ENCODE data around the gene NGEF.

Gene NGEF

GRCh38 chr2:232986155-232986554 lies 26.9 kb downstream of the NGEF start:
- TF ChIP-seq REST (IDR thresholded peaks at IDR 0.05; ENCODE audit: insufficient replicate concordance, low read depth) (no peak), SPI1 (IDR thresholded peaks at IDR 0.05; ENCODE audit: borderline replicate concordance, low read depth) (no peak), POLR2AphosphoS5 (IDR thresholded peaks at IDR 0.05; ENCODE audit: low read depth) (no peak), GABPA (IDR thresholded peaks at IDR 0.05; ENCODE audit: low read depth) (no peak)
- TF ChIP-seq, protein P1, sequence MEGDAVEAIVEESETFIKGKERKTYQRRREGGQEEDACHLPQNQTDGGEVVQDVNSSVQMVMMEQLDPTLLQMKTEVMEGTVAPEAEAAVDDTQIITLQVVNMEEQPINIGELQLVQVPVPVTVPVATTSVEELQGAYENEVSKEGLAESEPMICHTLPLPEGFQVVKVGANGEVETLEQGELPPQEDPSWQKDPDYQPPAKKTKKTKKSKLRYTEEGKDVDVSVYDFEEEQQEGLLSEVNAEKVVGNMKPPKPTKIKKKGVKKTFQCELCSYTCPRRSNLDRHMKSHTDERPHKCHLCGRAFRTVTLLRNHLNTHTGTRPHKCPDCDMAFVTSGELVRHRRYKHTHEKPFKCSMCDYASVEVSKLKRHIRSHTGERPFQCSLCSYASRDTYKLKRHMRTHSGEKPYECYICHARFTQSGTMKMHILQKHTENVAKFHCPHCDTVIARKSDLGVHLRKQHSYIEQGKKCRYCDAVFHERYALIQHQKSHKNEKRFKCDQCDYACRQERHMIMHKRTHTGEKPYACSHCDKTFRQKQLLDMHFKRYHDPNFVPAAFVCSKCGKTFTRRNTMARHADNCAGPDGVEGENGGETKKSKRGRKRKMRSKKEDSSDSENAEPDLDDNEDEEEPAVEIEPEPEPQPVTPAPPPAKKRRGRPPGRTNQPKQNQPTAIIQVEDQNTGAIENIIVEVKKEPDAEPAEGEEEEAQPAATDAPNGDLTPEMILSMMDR (IDR thresholded peaks at IDR 0.05; ENCODE audit: insufficient read depth, low read length) = no peak
- H3K4me3 ChIP-seq (replicated peaks; ENCODE audit: insufficient read depth, low read length) = no peak overlapping the region
- H3K27me3 ChIP-seq (ENCODE audit: insufficient read depth, poor library complexity, severe bottlenecking) = no peaks in the 10 kb centered on the region
- no peak for DNase-seq (ENCODE audit: low read depth in 1 of 2, low spot score in 1 of 2)
- H3K27ac ChIP-seq (replicated peaks) = no peak overlapping the region

- TF ChIP-seq GABPA (IDR thresholded peaks at IDR 0.05; ENCODE audit: low read depth) = no peak
- TF ChIP-seq, protein P1 (IDR thresholded peaks at IDR 0.05; ENCODE audit: insufficient read depth, low read length) = no peak
- TF ChIP-seq REST (IDR thresholded peaks at IDR 0.05; ENCODE audit: insufficient replicate concordance, low read depth) = no peak
- TF ChIP-seq POLR2AphosphoS5 (IDR thresholded peaks at IDR 0.05; ENCODE audit: low read depth) = no peak
- Histone ChIP-seq H3K4me3 (replicated peaks; ENCODE audit: insufficient read depth, low read length) (no peak overlapping the region), H3K27ac (replicated peaks) (no peak overlapping the region), H3K27me3 (ENCODE audit: insufficient read depth, poor library complexity, severe bottlenecking) (no peaks in the 10 kb centered on the region)
- no peak for DNase-seq (ENCODE audit: low read depth in 1 of 2, low spot score in 1 of 2)
Measured at GRCh38 chr2:232984451-232985207, 28.4 kb downstream of the NGEF start.

DNA sequence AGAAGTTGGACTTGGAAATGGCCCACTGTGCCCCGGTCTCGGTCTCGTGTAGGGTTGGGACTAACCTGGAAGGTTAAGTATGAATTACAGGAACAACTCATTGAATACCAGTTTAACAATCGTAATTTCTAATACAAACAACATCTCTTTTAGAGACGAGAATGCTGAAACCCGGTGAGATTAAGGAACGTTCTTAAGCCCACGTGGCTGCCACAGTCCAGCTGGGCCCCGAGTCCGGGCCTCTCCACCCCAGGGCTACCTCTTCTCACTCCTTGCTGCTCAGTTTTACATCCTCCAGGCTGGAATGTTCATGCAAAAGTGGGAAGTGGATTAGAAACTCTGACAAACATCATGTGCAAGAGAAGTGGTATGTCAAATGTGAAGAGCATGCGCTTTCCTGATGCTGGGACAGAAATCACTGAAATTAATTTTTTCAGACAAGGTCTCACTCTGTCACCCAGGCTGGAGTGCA lies 29.4 kb downstream of the NGEF start:
- Histone ChIP-seq H3K27me3 (ENCODE audit: insufficient read depth, poor library complexity, severe bottlenecking) (no peaks in the 10 kb centered on the region), H3K4me3 (replicated peaks; ENCODE audit: insufficient read depth, low read length) (no peak overlapping the region), H3K27ac (replicated peaks) (no peak overlapping the region)
- no peak for DNase-seq (ENCODE audit: low read depth in 1 of 2, low spot score in 1 of 2)
- no peak for TF ChIP-seq REST (IDR thresholded peaks at IDR 0.05; ENCODE audit: insufficient replicate concordance, low read depth)
- TF ChIP-seq GABPA (IDR thresholded peaks at IDR 0.05; ENCODE audit: low read depth) = no peak
- no peak for TF ChIP-seq SPI1 (IDR thresholded peaks at IDR 0.05; ENCODE audit: borderline replicate concordance, low read depth)
- no peak for TF ChIP-seq POLR2AphosphoS5 (IDR thresholded peaks at IDR 0.05; ENCODE audit: low read depth)
- TF ChIP-seq, protein P1 (IDR thresholded peaks at IDR 0.05; ENCODE audit: insufficient read depth, low read length) = no peak
